Measurements from ENCODE around the gene TNRC6B.

TNRC6B gene

DNA sequence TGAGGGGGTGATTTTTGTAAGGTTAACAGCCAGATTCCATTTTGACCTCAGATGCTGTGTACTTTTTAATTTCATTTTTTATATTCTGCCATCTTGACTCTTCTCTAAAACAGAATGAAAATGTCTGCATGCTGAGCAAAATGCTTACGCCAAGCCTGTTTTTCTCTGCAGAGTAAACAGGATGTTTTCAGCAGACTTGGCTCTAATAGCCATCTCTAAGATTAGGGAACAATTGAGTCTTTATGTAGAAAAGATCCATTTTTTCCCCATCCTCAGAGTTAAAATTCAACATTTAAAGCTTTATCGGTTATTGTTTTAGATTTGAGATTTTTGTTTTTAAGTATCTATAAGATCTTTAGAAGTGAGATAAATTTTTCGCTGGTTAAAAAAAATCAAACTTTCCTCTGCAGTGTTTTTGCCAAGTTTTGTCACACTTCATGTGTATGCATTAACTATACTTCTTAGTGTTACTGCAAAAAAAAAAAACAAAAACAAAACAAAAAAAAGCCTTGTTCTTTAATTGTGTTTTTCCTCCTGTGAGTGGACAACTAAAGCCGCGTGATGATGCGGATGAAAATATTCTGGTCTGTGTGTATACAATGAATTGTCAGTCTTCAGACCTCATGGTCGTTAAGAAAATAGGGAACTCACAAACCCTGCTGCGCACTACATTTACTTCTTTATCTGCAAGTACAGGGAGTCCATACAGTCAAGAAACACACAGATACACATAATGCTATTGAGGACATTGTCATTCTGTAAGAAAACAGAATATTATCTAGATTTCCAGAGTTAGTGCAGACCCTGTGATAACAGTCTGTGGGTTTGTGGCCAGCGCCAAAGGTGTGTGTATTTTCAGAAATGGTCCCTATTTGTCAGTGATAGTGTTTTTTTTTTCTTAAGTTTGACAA is 151.1 kb downstream of the TNRC6B start:
- no peak overlapping the region for H2AFZ ChIP-seq (ENCODE audit: low read depth, low read length)
- no peak for DNase-seq
- H3K4ac ChIP-seq (ENCODE audit: low read depth in 1 of 2, low read length in 2 of 2) = no peak overlapping the region
- no peak overlapping the region for H3K14ac ChIP-seq (ENCODE audit: low read length in 2 of 2)
- no peak overlapping the region for H4K91ac ChIP-seq (ENCODE audit: low read length)
- no peak overlapping the region for H2BK120ac ChIP-seq (ENCODE audit: low read depth, low read length)
- peaks cover 22 to 74% of the 10 kb centered on the region in 2 experiments for H3K36me3 ChIP-seq (ENCODE audit: control insufficient read depth in 1 of 2, insufficient read depth in 2 of 2, low read depth in 1 of 2, low read length in 2 of 2)
- H3K4me2 ChIP-seq (ENCODE audit: low read length, poor library complexity, severe bottlenecking) = no peak overlapping the region
- H2BK15ac ChIP-seq (ENCODE audit: low read depth, poor library complexity, severe bottlenecking) = no peak overlapping the region
- H3K9me3 ChIP-seq (ENCODE audit: control insufficient read depth, low read length) = no peaks in the 10 kb centered on the region
- H3K79me1 ChIP-seq (replicated peaks; ENCODE audit: low read length, poor library complexity, severe bottlenecking) = peaks cover 9% of the 10 kb centered on the region
- no peaks in the 10 kb centered on the region for H3K27me3 ChIP-seq (ENCODE audit: control insufficient read depth in 1 of 2, insufficient read depth in 1 of 2, low read length in 2 of 2)
- no peak overlapping the region for H4K8ac ChIP-seq (ENCODE audit: low read length)
- no peak overlapping the region for H3K23ac ChIP-seq (ENCODE audit: low read length in 2 of 2)
- H3K9ac ChIP-seq (ENCODE audit: low read length) = no peak overlapping the region
- no peak overlapping the region for H3K27ac ChIP-seq (ENCODE audit: low read length, poor library complexity, severe bottlenecking)
- no peak overlapping the region for H2AK5ac ChIP-seq (ENCODE audit: low read length, severe bottlenecking)
- WGBS = 96% methylated on average over 5 of the region's 9 CpGs
- H3K4me1 ChIP-seq (ENCODE audit: control insufficient read depth, insufficient read depth, low read depth, low read length) = peaks cover 10% of the 10 kb centered on the region
- no peak overlapping the region for H3K4me3 ChIP-seq (ENCODE audit: insufficient read depth in 1 of 2, low read depth in 1 of 2, low read length in 2 of 2)
- no peak overlapping the region for H3K18ac ChIP-seq (ENCODE audit: low read depth in 1 of 2, low read length in 2 of 2)
- no peak overlapping the region for H2BK12ac ChIP-seq (ENCODE audit: low read length in 2 of 2)
- no peak overlapping the region for H2BK5ac ChIP-seq (ENCODE audit: low read depth, low read length, poor library complexity, severe bottlenecking)

DNA sequence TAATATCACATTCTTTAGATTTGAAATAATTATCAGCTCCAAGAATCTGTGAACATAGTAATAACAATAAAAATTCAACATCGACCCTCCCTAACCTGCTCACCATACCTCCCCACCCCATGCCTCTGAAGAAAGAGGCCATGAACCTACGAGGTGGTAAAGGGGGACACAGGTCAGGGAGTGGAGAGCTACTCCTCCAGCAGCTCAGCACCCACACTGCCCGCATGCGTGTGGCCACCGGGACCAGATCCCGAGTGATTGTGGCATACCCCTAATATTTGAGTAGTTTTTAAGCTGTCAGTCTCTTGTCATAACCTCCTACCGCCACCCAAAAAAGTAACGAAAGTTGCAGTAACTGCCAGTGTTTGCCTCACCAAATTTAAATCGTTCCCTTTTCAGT is 151.7 kb downstream of the TNRC6B start:
- Histone ChIP-seq H3K27me3 (ENCODE audit: control insufficient read depth in 1 of 2, insufficient read depth in 1 of 2, low read length in 2 of 2) (no peaks in the 10 kb centered on the region), H2BK120ac (ENCODE audit: low read depth, low read length) (no peak overlapping the region), H2AK5ac (ENCODE audit: low read length, severe bottlenecking) (no peak overlapping the region), H2BK15ac (ENCODE audit: low read depth, poor library complexity, severe bottlenecking) (no peak overlapping the region), H3K27ac (ENCODE audit: low read length, poor library complexity, severe bottlenecking) (no peak overlapping the region), H3K18ac (ENCODE audit: low read depth in 1 of 2, low read length in 2 of 2) (no peak overlapping the region), H3K4me3 (ENCODE audit: insufficient read depth in 1 of 2, low read depth in 1 of 2, low read length in 2 of 2) (no peak overlapping the region), H3K9me3 (ENCODE audit: control insufficient read depth, low read length) (no peaks in the 10 kb centered on the region), H3K9ac (ENCODE audit: low read length) (no peak overlapping the region), H3K79me1 (replicated peaks; ENCODE audit: low read length, poor library complexity, severe bottlenecking) (peaks cover 10% of the 10 kb centered on the region), H3K23ac (ENCODE audit: low read length in 2 of 2) (no peak overlapping the region), H2BK5ac (ENCODE audit: low read depth, low read length, poor library complexity, severe bottlenecking) (no peak overlapping the region), H4K91ac (ENCODE audit: low read length) (no peak overlapping the region), H3K4ac (ENCODE audit: low read depth in 1 of 2, low read length in 2 of 2) (no peak overlapping the region), H2AFZ (ENCODE audit: low read depth, low read length) (no peak overlapping the region), H4K8ac (ENCODE audit: low read length) (no peak overlapping the region), H3K4me1 (ENCODE audit: control insufficient read depth, insufficient read depth, low read depth, low read length) (peaks cover 10% of the 10 kb centered on the region), H3K36me3 (ENCODE audit: control insufficient read depth in 1 of 2, insufficient read depth in 2 of 2, low read depth in 1 of 2, low read length in 2 of 2) (peaks cover 18 to 70% of the 10 kb centered on the region in 2 experiments), H2BK12ac (ENCODE audit: low read length in 2 of 2) (no peak overlapping the region), H3K14ac (ENCODE audit: low read length in 2 of 2) (no peak overlapping the region), H3K4me2 (ENCODE audit: low read length, poor library complexity, severe bottlenecking) (no peak overlapping the region)
- 95% methylated on average over 6 of the region's 9 CpGs for WGBS
- no peak for DNase-seq

DNA sequence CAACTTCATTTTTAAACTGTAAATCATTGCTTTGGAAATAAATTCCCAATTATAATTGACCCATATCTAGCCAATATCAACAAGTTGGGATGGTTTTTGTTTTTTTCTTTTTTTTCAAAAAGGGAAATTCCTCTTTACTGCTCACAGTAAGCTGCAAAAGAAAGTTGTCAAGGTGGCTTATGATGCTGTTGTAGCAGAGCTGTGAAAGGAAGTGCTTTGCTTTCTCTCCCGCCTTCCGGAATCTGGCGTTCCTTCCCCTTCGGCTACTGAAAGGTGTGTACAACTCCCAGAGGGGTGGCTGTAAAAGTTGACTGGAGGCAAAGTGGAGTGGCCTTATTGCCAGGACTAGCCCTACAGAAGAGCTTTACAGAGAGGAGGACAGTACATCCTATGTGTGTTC is 152.4 kb downstream of the TNRC6B start:
- Histone ChIP-seq H4K91ac (ENCODE audit: low read length) (no peak overlapping the region), H3K14ac (ENCODE audit: low read length in 2 of 2) (no peak overlapping the region), H4K8ac (ENCODE audit: low read length) (no peak overlapping the region), H2AK5ac (ENCODE audit: low read length, severe bottlenecking) (no peak overlapping the region), H3K27ac (ENCODE audit: low read length, poor library complexity, severe bottlenecking) (no peak overlapping the region), H2BK12ac (ENCODE audit: low read length in 2 of 2) (no peak overlapping the region), H3K4me1 (ENCODE audit: control insufficient read depth, insufficient read depth, low read depth, low read length) (peaks cover 10% of the 10 kb centered on the region), H3K23ac (ENCODE audit: low read length in 2 of 2) (no peak overlapping the region), H3K36me3 (ENCODE audit: control insufficient read depth in 1 of 2, insufficient read depth in 2 of 2, low read depth in 1 of 2, low read length in 2 of 2) (peaks cover 18 to 64% of the 10 kb centered on the region in 2 experiments), H3K4me3 (ENCODE audit: insufficient read depth in 1 of 2, low read depth in 1 of 2, low read length in 2 of 2) (no peak overlapping the region), H3K79me1 (replicated peaks; ENCODE audit: low read length, poor library complexity, severe bottlenecking) (peaks cover 8% of the 10 kb centered on the region), H2BK15ac (ENCODE audit: low read depth, poor library complexity, severe bottlenecking) (no peak overlapping the region), H3K9ac (ENCODE audit: low read length) (no peak overlapping the region), H3K18ac (ENCODE audit: low read depth in 1 of 2, low read length in 2 of 2) (no peak overlapping the region), H3K9me3 (ENCODE audit: control insufficient read depth, low read length) (no peaks in the 10 kb centered on the region), H3K27me3 (ENCODE audit: control insufficient read depth in 1 of 2, insufficient read depth in 1 of 2, low read length in 2 of 2) (no peaks in the 10 kb centered on the region), H2AFZ (ENCODE audit: low read depth, low read length) (no peak overlapping the region), H3K4ac (ENCODE audit: low read depth in 1 of 2, low read length in 2 of 2) (no peak overlapping the region), H2BK120ac (ENCODE audit: low read depth, low read length) (no peak overlapping the region), H2BK5ac (ENCODE audit: low read depth, low read length, poor library complexity, severe bottlenecking) (no peak overlapping the region), H3K4me2 (ENCODE audit: low read length, poor library complexity, severe bottlenecking) (no peak overlapping the region)
- WGBS = 83% methylated on average over 4 of the region's 4 CpGs
- DNase-seq = no peak

DNA sequence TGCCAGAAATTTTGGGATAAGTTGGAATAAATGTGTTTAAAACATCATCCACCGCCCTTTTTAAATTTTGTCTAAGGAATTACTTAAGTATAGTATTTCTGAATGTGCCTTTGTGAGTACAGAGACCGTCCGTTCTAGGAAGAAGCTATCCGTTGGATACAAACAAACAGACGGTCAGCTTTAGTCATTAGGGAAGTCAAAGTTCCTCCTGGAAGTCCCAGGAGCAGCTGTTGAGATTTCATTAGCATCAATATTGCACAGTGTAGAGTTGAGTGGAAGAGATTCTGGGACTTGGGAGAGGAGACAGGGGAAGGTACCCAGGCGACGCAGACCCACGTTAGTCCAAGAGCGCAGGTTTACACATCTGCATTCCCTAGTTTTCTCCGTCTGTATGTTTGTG is 152.9 kb downstream of the TNRC6B start:
- Histone ChIP-seq H3K79me1 (replicated peaks; ENCODE audit: low read length, poor library complexity, severe bottlenecking) (peaks cover 4% of the 10 kb centered on the region), H3K4ac (ENCODE audit: low read depth in 1 of 2, low read length in 2 of 2) (no peak overlapping the region), H3K9ac (ENCODE audit: low read length) (no peak overlapping the region), H2BK120ac (ENCODE audit: low read depth, low read length) (no peak overlapping the region), H2BK15ac (ENCODE audit: low read depth, poor library complexity, severe bottlenecking) (no peak overlapping the region), H3K23ac (ENCODE audit: low read length in 2 of 2) (no peak overlapping the region), H3K27me3 (ENCODE audit: control insufficient read depth in 1 of 2, insufficient read depth in 1 of 2, low read length in 2 of 2) (no peaks in the 10 kb centered on the region), H3K36me3 (ENCODE audit: control insufficient read depth in 1 of 2, insufficient read depth in 2 of 2, low read depth in 1 of 2, low read length in 2 of 2) (peaks cover 13 to 59% of the 10 kb centered on the region in 2 experiments), H3K27ac (ENCODE audit: low read length, poor library complexity, severe bottlenecking) (no peak overlapping the region), H3K9me3 (ENCODE audit: control insufficient read depth, low read length) (no peaks in the 10 kb centered on the region), H2AFZ (ENCODE audit: low read depth, low read length) (no peak overlapping the region), H2BK5ac (ENCODE audit: low read depth, low read length, poor library complexity, severe bottlenecking) (no peak overlapping the region), H4K8ac (ENCODE audit: low read length) (no peak overlapping the region), H2AK5ac (ENCODE audit: low read length, severe bottlenecking) (no peak overlapping the region), H3K4me2 (ENCODE audit: low read length, poor library complexity, severe bottlenecking) (no peak overlapping the region), H3K14ac (ENCODE audit: low read length in 2 of 2) (no peak overlapping the region), H3K4me1 (ENCODE audit: control insufficient read depth, insufficient read depth, low read depth, low read length) (peaks cover 7% of the 10 kb centered on the region), H2BK12ac (ENCODE audit: low read length in 2 of 2) (no peak overlapping the region), H4K91ac (ENCODE audit: low read length) (no peak overlapping the region), H3K4me3 (ENCODE audit: insufficient read depth in 1 of 2, low read depth in 1 of 2, low read length in 2 of 2) (no peak overlapping the region), H3K18ac (ENCODE audit: low read depth in 1 of 2, low read length in 2 of 2) (no peak overlapping the region)
- 84% methylated on average over 10 of the region's 10 CpGs for WGBS
- no peak for DNase-seq

All from mesenchymal stem cell (in vitro differentiated cells and primary cell).